Loucy (cell line): ENCODE data around the gene NKAIN2.
"Not testable (repeated sequence)": the region's sequence is repeated elsewhere in the genome, so short reads cannot be mapped to it uniquely, and the experiment has no call there.

Experiments used
- H2AFZ ChIP-seq: fragments of 200-600 bp; sonication (generic); 2 replicates; pipeline ENCODE4 v1.6.0; 2016; ENCODE audit warnings: antibody characterized with exemption, mild to moderate bottlenecking, low read length, moderate library complexity
- H3F3A ChIP-seq: fragments of 200-600 bp; 2 replicates; pipeline ENCODE4 v1.6.0; 2016; ENCODE audit warnings: antibody characterized with exemption, low read depth, mild to moderate bottlenecking
- H3K27me3 ChIP-seq: fragments of 200-600 bp; sonication (generic); 2 replicates; pipeline ENCODE4 v1.6.1; 2014; ENCODE audit warnings: low read length, mild to moderate bottlenecking; ENCODE audit not compliant: insufficient read depth, poor library complexity, severe bottlenecking
- H3K36me3 ChIP-seq: fragments of 200-600 bp; sonication (generic); 2 replicates; pipeline ENCODE4 v1.6.1; 2016; ENCODE audit warnings: low read length; ENCODE audit not compliant: insufficient read depth
- H3K4me1 ChIP-seq: fragments of 200-600 bp; sonication (generic); 2 replicates; pipeline ENCODE4 v1.5.1; 2014; ENCODE audit warnings: low read length, mild to moderate bottlenecking; ENCODE audit not compliant: insufficient read depth, poor library complexity, severe bottlenecking
- H3K4me2 ChIP-seq: fragments of 200-600 bp; sonication (generic); 2 replicates; pipeline ENCODE4 v1.6.0; 2014; ENCODE audit warnings: antibody characterized with exemption, low read length, low read depth, mild to moderate bottlenecking; ENCODE audit not compliant: poor library complexity, severe bottlenecking
- H3K4me3 ChIP-seq: fragments of 200-600 bp; sonication (generic); 2 replicates; pipeline ENCODE4 v1.5.1; 2014; ENCODE audit warnings: low read length, mild to moderate bottlenecking, mixed read lengths; ENCODE audit not compliant: poor library complexity, severe bottlenecking
- H3K79me2 ChIP-seq: fragments of 200-600 bp; sonication (generic); 2 replicates; pipeline ENCODE4 v1.6.1; 2014; ENCODE audit warnings: low read length; ENCODE audit not compliant: insufficient read depth
- H3K9ac ChIP-seq: fragments of 200-600 bp; sonication (generic); 2 replicates; pipeline ENCODE4 v1.6.0; 2014; ENCODE audit warnings: mild to moderate bottlenecking, low read depth, low read length, moderate library complexity; ENCODE audit not compliant: poor library complexity, severe bottlenecking
- H3K9me2 ChIP-seq: fragments of 200-600 bp; sonication (generic); replicated peaks from 2 replicates; pipeline ENCODE4 v1.6.1; 2016; ENCODE audit warnings: low read depth, low read length, mixed read lengths
- H3K9me3 ChIP-seq: fragments of 200-600 bp; sonication (generic); 2 replicates; pipeline ENCODE4 v1.6.1; 2014; ENCODE audit warnings: mild to moderate bottlenecking, antibody characterized with exemption, low read length, low read depth; ENCODE audit not compliant: insufficient read depth
- H4K20me1 ChIP-seq: fragments of 200-600 bp; sonication (generic); 2 replicates; pipeline ENCODE4 v1.6.0; 2014; ENCODE audit warnings: antibody characterized with exemption, low read length, mild to moderate bottlenecking; ENCODE audit not compliant: insufficient read depth, poor library complexity, severe bottlenecking
- CTCF ChIP-seq: fragments of 200-600 bp; sonication (generic); conservative IDR thresholded peaks from 2 replicates; pipeline ENCODE4 v1.5.1; 2014; ENCODE audit warnings: mild to moderate bottlenecking, antibody characterized with exemption, low read length
- EZH2phosphoT487 ChIP-seq: fragments of 200-600 bp; IDR thresholded peaks from 2 replicates; pipeline ENCODE4 v1.6.1; 2018; ENCODE audit warnings: antibody characterized with exemption, mild to moderate bottlenecking, moderate library complexity, borderline replicate concordance

NKAIN2 gene

DNA sequence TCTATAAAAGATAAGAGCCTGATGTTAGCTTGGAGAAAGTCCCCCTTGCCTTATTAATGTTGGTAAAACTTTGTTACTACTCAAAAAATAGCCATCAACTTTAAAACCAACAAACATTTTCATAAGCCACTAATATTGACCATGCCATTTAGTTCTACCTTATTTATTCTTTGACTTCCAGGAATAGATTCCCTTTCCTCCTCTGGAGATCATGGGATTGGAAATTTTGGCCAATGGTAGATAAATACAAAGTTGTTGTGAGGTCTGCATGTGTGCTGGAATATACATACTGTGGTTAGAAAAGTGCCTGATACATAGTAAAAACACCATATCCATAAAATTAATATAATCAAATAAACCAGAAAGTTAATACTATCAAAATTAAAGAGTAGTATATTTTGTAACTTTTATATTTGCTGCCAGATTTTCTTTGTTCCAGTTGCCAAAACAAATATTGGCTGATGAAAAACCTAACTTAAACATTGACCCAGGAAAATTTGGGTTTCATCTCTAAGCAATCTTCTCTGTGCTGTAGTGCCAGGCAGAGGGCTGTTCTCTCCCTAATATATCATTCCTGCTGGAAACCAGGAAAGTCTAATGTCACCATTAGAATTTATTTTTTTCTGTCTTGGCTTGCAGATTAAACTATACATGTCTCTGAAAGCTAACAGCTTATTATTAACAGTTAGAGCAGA is 169.1 kb downstream of the NKAIN2 start:
- Histone ChIP-seq H3K4me2 (no peak overlapping the region), H4K20me1 (no peaks in the 10 kb centered on the region), H2AFZ (no peak overlapping the region), H3K9me2 (no peaks in the 10 kb centered on the region), H3K4me3 (no peak overlapping the region), H3F3A (no peaks in the 10 kb centered on the region), H3K9ac (no peak overlapping the region), H3K36me3 (no peaks in the 10 kb centered on the region), H3K27me3 (no peaks in the 10 kb centered on the region), H3K79me2 (no peaks in the 10 kb centered on the region), H3K9me3 (no peaks in the 10 kb centered on the region), H3K4me1 (peaks cover 9% of the 10 kb centered on the region)
- no peak for TF ChIP-seq EZH2phosphoT487
- no peak for TF ChIP-seq CTCF

GRCh38 chr6:123980311-123980710 is 176.6 kb downstream of the NKAIN2 start:
- TF ChIP-seq EZH2phosphoT487 (no peak), CTCF (no peak)
- H3K79me2 ChIP-seq: no peaks in the 10 kb centered on the region
- no peaks in the 10 kb centered on the region for H3K9me3 ChIP-seq
- H3K36me3 ChIP-seq: no peaks in the 10 kb centered on the region
- no peak overlapping the region for H3K4me3 ChIP-seq
- no peak overlapping the region for H2AFZ ChIP-seq
- no peak overlapping the region for H3K9ac ChIP-seq
- no peak overlapping the region for H3K4me2 ChIP-seq
- H3K27me3 ChIP-seq: no peaks in the 10 kb centered on the region
- H3F3A ChIP-seq: no peaks in the 10 kb centered on the region
- no peaks in the 10 kb centered on the region for H3K4me1 ChIP-seq
- H4K20me1 ChIP-seq: no peaks in the 10 kb centered on the region
- no peaks in the 10 kb centered on the region for H3K9me2 ChIP-seq

GRCh38 chr6:123986938-123987337 is 183.3 kb downstream of the NKAIN2 start:
- H3K4me2 ChIP-seq: no peak overlapping the region
- no peaks in the 10 kb centered on the region for H3F3A ChIP-seq
- no peak overlapping the region for H2AFZ ChIP-seq
- no peaks in the 10 kb centered on the region for H3K9me2 ChIP-seq
- H3K9me3 ChIP-seq: no peaks in the 10 kb centered on the region
- no peaks in the 10 kb centered on the region for H3K27me3 ChIP-seq
- H3K4me3 ChIP-seq: no peak overlapping the region
- no peaks in the 10 kb centered on the region for H4K20me1 ChIP-seq
- TF ChIP-seq CTCF: no peak
- TF ChIP-seq EZH2phosphoT487: no peak
- no peak overlapping the region for H3K9ac ChIP-seq
- peaks cover 10% of the 10 kb centered on the region for H3K4me1 ChIP-seq
- H3K36me3 ChIP-seq: no peaks in the 10 kb centered on the region
- no peaks in the 10 kb centered on the region for H3K79me2 ChIP-seq

DNA sequence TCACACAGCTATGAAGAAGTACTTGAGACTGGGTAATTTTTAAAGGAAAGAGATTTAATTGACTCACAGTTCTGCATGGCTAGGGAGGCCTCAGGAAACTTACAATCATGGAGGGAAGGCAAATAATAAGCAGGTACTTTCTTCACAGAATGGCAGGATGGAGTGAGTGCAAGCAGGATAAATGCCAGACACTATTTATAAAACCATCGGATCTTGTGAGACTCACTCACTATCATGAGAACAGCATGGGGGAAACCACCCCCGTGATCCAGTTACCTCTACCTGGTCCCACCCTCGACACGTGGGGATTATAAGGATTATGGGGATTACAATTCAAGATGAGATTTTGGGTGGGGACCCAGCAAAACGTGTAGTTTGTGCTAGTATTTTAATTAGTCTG is 186.3 kb downstream of the NKAIN2 start:
- H3K4me2 ChIP-seq, H3K36me3 ChIP-seq, H3K4me3 ChIP-seq, H3K9me3 ChIP-seq, H2AFZ ChIP-seq, H3K9ac ChIP-seq, H3K9me2 ChIP-seq, H4K20me1 ChIP-seq, H3F3A ChIP-seq, H3K4me1 ChIP-seq, H3K79me2 ChIP-seq, H3K27me3 ChIP-seq: not testable (repeated sequence)
